ENCODE results near the gene BCL2L14.

GRCh38 chr12:12070674-12071656 lies at the start of gene BCL2L14:
- TF ChIP-seq CTCF (conservative IDR thresholded peaks at IDR 0.05; ENCODE audit: low read depth, low read length): no peak
- TF ChIP-seq, protein P1, sequence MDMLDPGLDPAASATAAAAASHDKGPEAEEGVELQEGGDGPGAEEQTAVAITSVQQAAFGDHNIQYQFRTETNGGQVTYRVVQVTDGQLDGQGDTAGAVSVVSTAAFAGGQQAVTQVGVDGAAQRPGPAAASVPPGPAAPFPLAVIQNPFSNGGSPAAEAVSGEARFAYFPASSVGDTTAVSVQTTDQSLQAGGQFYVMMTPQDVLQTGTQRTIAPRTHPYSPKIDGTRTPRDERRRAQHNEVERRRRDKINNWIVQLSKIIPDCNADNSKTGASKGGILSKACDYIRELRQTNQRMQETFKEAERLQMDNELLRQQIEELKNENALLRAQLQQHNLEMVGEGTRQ (IDR thresholded peaks at IDR 0.05; ENCODE audit: low read depth, low read length): no peak
- no peak for TF ChIP-seq POLR2A (IDR thresholded peaks at IDR 0.05; ENCODE audit: low read depth, low read length)
- no peak for TF ChIP-seq MAFK (IDR thresholded peaks at IDR 0.05; ENCODE audit: low read depth, low read length)
- TF ChIP-seq RAD21 (IDR thresholded peaks at IDR 0.05; ENCODE audit: low read length): no peak
- TF ChIP-seq MAZ (IDR thresholded peaks at IDR 0.05; ENCODE audit: borderline replicate concordance, low read depth, low read length): no peak
- TF ChIP-seq CEBPB (IDR thresholded peaks at IDR 0.05; ENCODE audit: low read depth, low read length): no peak
- no peak for TF ChIP-seq BHLHE40 (IDR thresholded peaks at IDR 0.05; ENCODE audit: low read depth, low read length)
- TF ChIP-seq FOS (IDR thresholded peaks at IDR 0.05; ENCODE audit: low read depth, low read length): no peak
- no peak for TF ChIP-seq RFX5 (IDR thresholded peaks at IDR 0.05; ENCODE audit: low read depth, low read length)
- TF ChIP-seq MXI1 (IDR thresholded peaks at IDR 0.05; ENCODE audit: borderline replicate concordance, low read depth, low read length): no peak
- TF ChIP-seq RCOR1 (IDR thresholded peaks at IDR 0.05; ENCODE audit: insufficient replicate concordance, low read length): no peak
- no peak for TF ChIP-seq ELK1 (IDR thresholded peaks at IDR 0.05; ENCODE audit: borderline replicate concordance, low read depth, low read length)
